Activated T-helper 1 cell treated with anti-CD3 and anti-CD28 coated beads, Interleukin-12 subunit alpha, Interleukin-12 subunit beta, Interleukin-2, Interleukin-4 antibody, amounts not matched to agents 30 ng/mL and 10 ng/mL and 1 ng/mL, durations not matched to agents 14 hours and 24 hours and 36 hours (primary cell): Measurements from ENCODE around the gene TMEM203. TPM values are rescaled to one million over a fixed set of nuclear protein-coding genes. Genes with fewer than 3 reads are reported as not detected.

Source experiments
- DNase-seq: peaks from one replicate; pipeline ENCODE4 v3.0.0; 2021; ENCODE audit warnings: low spot score
- H3K27ac Mint-ChIP-seq: one replicate; pipeline ENCODE4 v1.8.0; 2021; ENCODE audit warnings: mild to moderate bottlenecking, mixed read lengths
- H3K27me3 Mint-ChIP-seq: one replicate; pipeline ENCODE4 v1.8.0; 2022; ENCODE audit warnings: mild to moderate bottlenecking, moderate library complexity, mixed read lengths; ENCODE audit not compliant: insufficient read depth
- H3K36me3 Mint-ChIP-seq: one replicate; pipeline ENCODE4 v1.8.0; 2021; ENCODE audit warnings: low read depth, mixed read lengths
- H3K4me1 Mint-ChIP-seq: one replicate; pipeline ENCODE4 v1.8.0; 2021; ENCODE audit warnings: low read depth, mixed read lengths
- H3K4me3 Mint-ChIP-seq: one replicate; pipeline ENCODE4 v1.8.0; 2021; ENCODE audit warnings: mild to moderate bottlenecking, moderate library complexity, mixed read lengths
- H3K9me3 Mint-ChIP-seq: one replicate; pipeline ENCODE4 v1.8.0; 2021; ENCODE audit warnings: mixed read lengths
- intact Hi-C: fragments of 100-400 bp; cut with micrococcal nuclease; formaldehyde crosslinking; loops from one replicate; pipeline ENCODE4 v1.15.1; 2024
- total RNA-seq: library from RNA; stranded (reverse); gene quantifications from 2 replicates; pipeline ENCODE4 v1.2.3, GENCODE V29; 2022

Gene TMEM203
- total RNA-seq, 1 donor from 2014 or later: 40.5 TPM

GRCh38 chr9:137188490-137189296, 16.8 kb downstream of the TMEM203 start, which contains the start of the genes ANAPC2 and SSNA1:
TSS of gene ANAPC2 (minus strand) at chr9:137188560. CDS start at chr9:137188532, 28 bp downstream.
TSS of gene SSNA1 (plus strand) at chr9:137188676. CDS start at chr9:137188727, 51 bp downstream.
- peaks cover 24% of the 10 kb centered on the region for H3K4me1 Mint-ChIP-seq
- H3K27ac Mint-ChIP-seq: peak within 1 kb of the TSS; percentile 87
- H3K9me3 Mint-ChIP-seq: no peaks in the 10 kb centered on the region
- H3K27me3 Mint-ChIP-seq: peaks cover 4% of the 10 kb centered on the region
- H3K36me3 Mint-ChIP-seq: peaks cover 11% of the 10 kb centered on the region
- peak within 1 kb of the TSS; percentile 97 for H3K4me3 Mint-ChIP-seq
- intact Hi-C loops: loop anchor here (1.0 to 2.0 kb wide), 11 partner anchors 12 to 397 kb away; partner anchors contain the start of genes DPP7, NDOR1, NELFB and RNF224
- DNase-seq: peak; percentile 94

- Mint-ChIP-seq H3K4me1 (peaks cover 24% of the 10 kb centered on the region), H3K27ac (peak overlapping the region; percentile 86), H3K27me3 (peaks cover 4% of the 10 kb centered on the region), H3K4me3 (peak overlapping the region; percentile 92), H3K36me3 (peaks cover 13% of the 10 kb centered on the region), H3K9me3 (no peaks in the 10 kb centered on the region)
- no peak for DNase-seq
- intact Hi-C loops: loop anchor here (1.0 to 2.0 kb wide), 9 partner anchors 12 to 397 kb away; partner anchors contain the start of genes NDOR1, NELFB, TMEM141 and TMEM203
These were observed 17.4 kb downstream of the TMEM203 start for GRCh38 chr9:137188086-137188489.

- intact Hi-C loops: no loop called here
- H3K4me3 Mint-ChIP-seq: peak overlapping the region; percentile 92
- no peaks in the 10 kb centered on the region for H3K9me3 Mint-ChIP-seq
- DNase-seq: no peak
- peaks cover 13% of the 10 kb centered on the region for H3K36me3 Mint-ChIP-seq
- peaks cover 24% of the 10 kb centered on the region for H3K4me1 Mint-ChIP-seq
- peaks cover 4% of the 10 kb centered on the region for H3K27me3 Mint-ChIP-seq
- peak overlapping the region; percentile 86 for H3K27ac Mint-ChIP-seq
These were observed 18.1 kb downstream of the TMEM203 start for GRCh38 chr9:137187386-137187785.

GRCh38 chr9:137186385-137186784, 19.1 kb downstream of the TMEM203 start:
- Mint-ChIP-seq H3K4me3 (peak overlapping the region; percentile 92), H3K27ac (no peak overlapping the region)

GRCh38 chr9:137185921-137186320, 19.5 kb downstream of the TMEM203 start:
- Mint-ChIP-seq H3K27ac (no peak overlapping the region), H3K4me3 (no peak overlapping the region), H3K36me3 (peaks cover 16% of the 10 kb centered on the region), H3K4me1 (peaks cover 24% of the 10 kb centered on the region), H3K27me3 (peaks cover 4% of the 10 kb centered on the region), H3K9me3 (no peaks in the 10 kb centered on the region)
- DNase-seq: no peak
- intact Hi-C loops: no loop called here

More at GRCh38 chr9:137186385-137186784, 19.1 kb downstream of the TMEM203 start:
- intact Hi-C loops: no loop called here
- H3K9me3 Mint-ChIP-seq: no peaks in the 10 kb centered on the region
- H3K27me3 Mint-ChIP-seq: peaks cover 4% of the 10 kb centered on the region
- H3K4me1 Mint-ChIP-seq: peaks cover 24% of the 10 kb centered on the region
- peaks cover 16% of the 10 kb centered on the region for H3K36me3 Mint-ChIP-seq
- no peak for DNase-seq

GRCh38 chr9:137184881-137185660, 20.4 kb downstream of the TMEM203 start:
- intact Hi-C loops: no loop called here
- H3K27me3 Mint-ChIP-seq: peaks cover 4% of the 10 kb centered on the region

GRCh38 chr9:137183980-137184595, 21.4 kb downstream of the TMEM203 start:
- no peak for DNase-seq
- intact Hi-C loops: no loop called here
- Mint-ChIP-seq H3K9me3 (no peaks in the 10 kb centered on the region), H3K36me3 (peaks cover 13% of the 10 kb centered on the region), H3K4me3 (no peak overlapping the region), H3K27ac (no peak overlapping the region), H3K27me3 (peaks cover 4% of the 10 kb centered on the region), H3K4me1 (peaks cover 18% of the 10 kb centered on the region)

More at GRCh38 chr9:137184881-137185660, 20.4 kb downstream of the TMEM203 start:
- Mint-ChIP-seq H3K4me1 (peaks cover 24% of the 10 kb centered on the region), H3K27ac (no peak overlapping the region), H3K4me3 (no peak overlapping the region), H3K9me3 (no peaks in the 10 kb centered on the region), H3K36me3 (peaks cover 14% of the 10 kb centered on the region)
- DNase-seq: no peak

GRCh38 chr9:137182836-137183235, 22.6 kb downstream of the TMEM203 start:
- Mint-ChIP-seq H3K36me3 (peaks cover 11% of the 10 kb centered on the region), H3K9me3 (no peaks in the 10 kb centered on the region), H3K4me1 (peaks cover 16% of the 10 kb centered on the region), H3K27me3 (peaks cover 4% of the 10 kb centered on the region), H3K4me3 (no peak overlapping the region), H3K27ac (no peak overlapping the region)
- intact Hi-C loops: no loop called here
- DNase-seq: no peak

GRCh38 chr9:137181680-137182079, 23.8 kb downstream of the TMEM203 start:
- peaks cover 5% of the 10 kb centered on the region for H3K4me1 Mint-ChIP-seq
- no peak overlapping the region for H3K4me3 Mint-ChIP-seq
- no peaks in the 10 kb centered on the region for H3K9me3 Mint-ChIP-seq
- H3K27me3 Mint-ChIP-seq: no peaks in the 10 kb centered on the region
- no peak overlapping the region for H3K27ac Mint-ChIP-seq
- DNase-seq: no peak
- intact Hi-C loops: no loop called here
- H3K36me3 Mint-ChIP-seq: peaks cover 11% of the 10 kb centered on the region

- H3K9me3 Mint-ChIP-seq: no peaks in the 10 kb centered on the region
- no peak overlapping the region for H3K27ac Mint-ChIP-seq
- no peak for DNase-seq
- H3K27me3 Mint-ChIP-seq: no peaks in the 10 kb centered on the region
- H3K36me3 Mint-ChIP-seq: peaks cover 14% of the 10 kb centered on the region
- no peaks in the 10 kb centered on the region for H3K4me1 Mint-ChIP-seq
- intact Hi-C loops: no loop called here
- no peak overlapping the region for H3K4me3 Mint-ChIP-seq
These were observed 25.0 kb downstream of the TMEM203 start for GRCh38 chr9:137180491-137180890.

- Mint-ChIP-seq H3K36me3 (peaks cover 14% of the 10 kb centered on the region), H3K4me3 (no peak overlapping the region), H3K9me3 (no peaks in the 10 kb centered on the region), H3K27me3 (no peaks in the 10 kb centered on the region), H3K27ac (no peak overlapping the region), H3K4me1 (no peaks in the 10 kb centered on the region)
- intact Hi-C loops: no loop called here
- DNase-seq: no peak
These were observed 25.7 kb downstream of the TMEM203 start for GRCh38 chr9:137179761-137180160.

GRCh38 chr9:137178939-137179630, 26.4 kb downstream of the TMEM203 start:
- Mint-ChIP-seq H3K27me3 (no peaks in the 10 kb centered on the region), H3K9me3 (no peaks in the 10 kb centered on the region), H3K27ac (no peak overlapping the region), H3K36me3 (peaks cover 9% of the 10 kb centered on the region), H3K4me1 (no peaks in the 10 kb centered on the region), H3K4me3 (no peak overlapping the region)
- intact Hi-C loops: no loop called here
- no peak for DNase-seq
